22Rv1 (cell line): ENCODE results near the gene NME5.

Source experiments
- H3K27ac ChIP-seq: fragments of 450-650 bp; 2 replicates; pipeline ENCODE4 v1.5.1; 2017
- ZFX ChIP-seq: fragments of 450-650 bp; IDR thresholded peaks from 2 replicates; pipeline ENCODE4 v1.6.1; 2017; ENCODE audit warnings: antibody characterized with exemption, borderline replicate concordance
- TF ChIP-seq, protein P1 (sequence below): fragments of 450-650 bp; IDR thresholded peaks from 2 replicates; pipeline ENCODE4 v1.5.1; 2017; ENCODE audit warnings: mild to moderate bottlenecking

The NME5 gene

GRCh38 chr5:138140268-138140667 is 1.0 kb upstream of the NME5 start:
- no peak for TF ChIP-seq ZFX
- TF ChIP-seq, protein P1, sequence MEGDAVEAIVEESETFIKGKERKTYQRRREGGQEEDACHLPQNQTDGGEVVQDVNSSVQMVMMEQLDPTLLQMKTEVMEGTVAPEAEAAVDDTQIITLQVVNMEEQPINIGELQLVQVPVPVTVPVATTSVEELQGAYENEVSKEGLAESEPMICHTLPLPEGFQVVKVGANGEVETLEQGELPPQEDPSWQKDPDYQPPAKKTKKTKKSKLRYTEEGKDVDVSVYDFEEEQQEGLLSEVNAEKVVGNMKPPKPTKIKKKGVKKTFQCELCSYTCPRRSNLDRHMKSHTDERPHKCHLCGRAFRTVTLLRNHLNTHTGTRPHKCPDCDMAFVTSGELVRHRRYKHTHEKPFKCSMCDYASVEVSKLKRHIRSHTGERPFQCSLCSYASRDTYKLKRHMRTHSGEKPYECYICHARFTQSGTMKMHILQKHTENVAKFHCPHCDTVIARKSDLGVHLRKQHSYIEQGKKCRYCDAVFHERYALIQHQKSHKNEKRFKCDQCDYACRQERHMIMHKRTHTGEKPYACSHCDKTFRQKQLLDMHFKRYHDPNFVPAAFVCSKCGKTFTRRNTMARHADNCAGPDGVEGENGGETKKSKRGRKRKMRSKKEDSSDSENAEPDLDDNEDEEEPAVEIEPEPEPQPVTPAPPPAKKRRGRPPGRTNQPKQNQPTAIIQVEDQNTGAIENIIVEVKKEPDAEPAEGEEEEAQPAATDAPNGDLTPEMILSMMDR, result no peak
- no peak overlapping the region for H3K27ac ChIP-seq

DNA sequence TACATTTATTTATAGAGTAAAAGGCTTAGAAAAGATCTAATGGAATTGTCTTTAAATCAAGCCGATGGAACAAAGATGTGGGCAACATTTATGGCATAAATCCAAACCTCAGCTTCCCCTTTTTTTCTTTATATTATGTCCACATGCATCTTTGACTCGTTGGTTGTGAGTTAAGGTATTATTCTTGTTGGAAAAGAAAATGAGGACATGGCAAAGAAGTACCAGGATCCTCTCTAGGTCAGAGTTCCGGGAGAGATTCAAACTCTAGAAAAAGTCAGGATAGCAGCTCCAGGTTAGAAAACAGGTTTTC is 508 bp upstream of the NME5 start:
- no peak overlapping the region for H3K27ac ChIP-seq

GRCh38 chr5:138132543-138132942 is 6.7 kb downstream of the NME5 start:
- H3K27ac ChIP-seq, result no peak overlapping the region
- no peak for TF ChIP-seq ZFX
- TF ChIP-seq, protein P1, result no peak

More for the DNA sequence above, 508 bp upstream of the NME5 start:
- TF ChIP-seq, protein P1, result no peak
- no peak for TF ChIP-seq ZFX

DNA sequence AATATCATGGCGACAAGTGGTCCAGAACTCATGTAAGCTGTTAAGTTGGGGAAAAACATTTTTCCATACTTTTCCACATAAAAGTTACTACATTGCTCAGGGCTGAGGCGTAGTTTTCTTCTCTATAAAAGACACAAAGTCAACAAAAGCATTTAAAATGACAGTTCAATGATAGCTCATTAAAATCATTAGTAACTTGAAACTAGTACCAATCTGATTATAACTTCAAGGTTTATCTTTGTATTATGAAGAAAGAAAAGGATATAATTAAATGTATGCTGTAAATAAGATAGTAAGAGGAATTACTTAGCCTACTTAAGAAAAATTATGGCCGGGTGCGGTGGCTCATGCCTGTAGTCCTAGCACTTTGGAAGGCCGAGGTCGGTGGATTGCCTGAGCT is 9.9 kb downstream of the NME5 start:
- TF ChIP-seq, protein P1, result no peak
- TF ChIP-seq ZFX, result no peak
- no peak overlapping the region for H3K27ac ChIP-seq

DNA sequence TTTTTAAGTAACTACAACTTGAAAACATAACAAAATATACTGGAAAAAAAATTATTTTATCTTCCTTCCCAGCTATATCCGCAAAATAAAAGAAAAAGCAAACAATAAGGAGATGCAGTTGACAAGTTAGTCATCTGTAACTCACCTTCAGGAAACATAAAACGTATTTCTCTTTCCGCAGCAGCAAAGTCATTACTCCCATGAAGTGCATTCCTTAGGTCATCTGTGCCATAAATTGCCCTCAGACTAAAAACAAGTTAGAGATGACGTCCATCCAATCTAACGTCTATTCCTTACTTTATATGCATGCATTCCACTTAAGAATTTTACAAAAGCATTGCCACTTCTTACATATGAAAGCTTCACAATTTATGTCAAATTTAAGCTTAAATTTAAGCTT is 10.9 kb downstream of the NME5 start:
- H3K27ac ChIP-seq, result no peak overlapping the region
- TF ChIP-seq ZFX, result no peak
- TF ChIP-seq, protein P1, result no peak

DNA sequence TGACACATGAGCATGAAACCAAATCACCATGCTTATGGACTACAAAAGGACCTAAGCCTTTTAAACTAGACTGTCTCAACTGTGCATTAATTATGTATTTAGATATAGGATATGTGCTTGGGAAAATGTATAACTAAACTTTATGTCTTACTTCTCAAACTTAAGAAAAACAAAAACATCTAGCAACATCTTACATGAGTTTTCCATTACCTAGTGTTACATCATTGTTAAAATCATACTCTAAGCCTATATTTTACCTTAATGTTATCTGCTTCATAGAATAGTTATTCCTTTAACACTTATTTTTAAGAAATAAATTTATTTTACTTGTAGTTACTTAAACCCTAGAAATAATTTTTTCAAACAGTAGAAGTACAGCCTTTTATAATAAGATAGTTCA is 24.0 kb downstream of the NME5 start:
- TF ChIP-seq, protein P1, result no peak
- TF ChIP-seq ZFX, result no peak
- no peak overlapping the region for H3K27ac ChIP-seq

DNA sequence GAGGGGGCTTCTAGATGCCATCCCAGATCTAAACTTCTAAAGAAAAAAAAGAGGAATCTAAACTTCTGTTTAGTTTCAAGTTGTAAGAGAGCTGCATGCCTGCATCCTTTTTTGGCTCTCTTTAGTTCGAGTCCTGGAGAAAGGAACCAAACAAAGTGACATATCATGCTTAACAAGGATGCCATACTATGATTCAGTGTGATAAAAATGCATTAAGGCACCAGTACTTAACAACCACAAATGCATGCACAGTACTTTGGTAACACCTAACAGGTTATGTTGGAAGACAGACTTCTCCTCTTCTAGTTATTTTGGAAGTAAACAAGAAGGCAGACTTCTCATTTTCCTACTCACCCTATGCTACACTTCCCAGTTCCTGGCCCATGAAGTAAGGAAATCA is 27.3 kb downstream of the NME5 start:
- no peak for TF ChIP-seq ZFX
- TF ChIP-seq, protein P1, result no peak
- no peak overlapping the region for H3K27ac ChIP-seq
